ENCODE measurements around the gene CACNA1C. TPM values are rescaled to one million over a fixed set of nuclear protein-coding genes. Genes with fewer than 3 reads are reported as not detected.

Gene CACNA1C
- total RNA-seq, 4 donors from 2014 or later = 44.1 to 104 (median 49.4) TPM

- Histone ChIP-seq H3K27me3 (no peaks in the 10 kb centered on the region), H3K4me3 (no peak overlapping the region), H3K27ac (replicated peaks in 1 of 4) (no peak overlapping the region), H3K36me3 (peaks cover 19 to 98% (median 94%) of the 10 kb centered on the region in 4 donors), H3K4me1 (no peaks in the 10 kb centered on the region), H3K9me3 (no peaks in the 10 kb centered on the region)
- TF ChIP-seq EP300 (IDR thresholded peaks at IDR 0.05) = no peak
- no peak for TF ChIP-seq POLR2AphosphoS5 (IDR thresholded peaks at IDR 0.05)
- TF ChIP-seq POLR2A (IDR thresholded peaks at IDR 0.05; ENCODE audit: low read depth) = no peak
- no peak for TF ChIP-seq CTCF (IDR thresholded peaks at IDR 0.05)
- intact Hi-C loops (cut with DNase I) = no loop called here
- no peak for DNase-seq (ENCODE audit: extremely low spot score)
- WGBS = 83% methylated on average over 18 of the region's 20 CpGs
Measured at GRCh38 chr12:2677142-2677880, 624.5 kb downstream of the CACNA1C start.

- TF ChIP-seq EP300 (IDR thresholded peaks at IDR 0.05) (no peak), POLR2AphosphoS5 (IDR thresholded peaks at IDR 0.05) (no peak), CTCF (IDR thresholded peaks at IDR 0.05) (no peak), POLR2A (IDR thresholded peaks at IDR 0.05; ENCODE audit: low read depth) (no peak)
- no peak overlapping the region for H3K4me3 ChIP-seq
- no peak overlapping the region for H3K27ac ChIP-seq (replicated peaks in 1 of 4)
- H3K27me3 ChIP-seq = no peaks in the 10 kb centered on the region
- no peak for DNase-seq (ENCODE audit: extremely low spot score)
- H3K36me3 ChIP-seq = peaks cover 19 to 99% (median 97%) of the 10 kb centered on the region in 4 donors
- H3K9me3 ChIP-seq = no peaks in the 10 kb centered on the region
- WGBS = 84% methylated on average over 9 of the region's 11 CpGs
- no peaks in the 10 kb centered on the region for H3K4me1 ChIP-seq
- intact Hi-C loops (cut with DNase I) = no loop called here
Measured at GRCh38 chr12:2678426-2678825, 625.6 kb downstream of the CACNA1C start.

GRCh38 chr12:2679068-2679815, 626.5 kb downstream of the CACNA1C start:
- peaks cover 19 to 99% (median 97%) of the 10 kb centered on the region in 4 donors for H3K36me3 ChIP-seq
- WGBS = 87% methylated on average over 22 of the region's 33 CpGs
- intact Hi-C loops (cut with DNase I) = no loop called here

More at GRCh38 chr12:2679068-2679815, 626.5 kb downstream of the CACNA1C start:
- no peak for DNase-seq (ENCODE audit: extremely low spot score)
- H3K27me3 ChIP-seq = no peaks in the 10 kb centered on the region
- H3K9me3 ChIP-seq = no peaks in the 10 kb centered on the region
- H3K4me1 ChIP-seq = no peaks in the 10 kb centered on the region
- H3K27ac ChIP-seq (replicated peaks in 1 of 4) = no peak overlapping the region
- H3K4me3 ChIP-seq = no peak overlapping the region
- TF ChIP-seq POLR2A (IDR thresholded peaks at IDR 0.05; ENCODE audit: low read depth) (no peak), CTCF (IDR thresholded peaks at IDR 0.05) (no peak), EP300 (IDR thresholded peaks at IDR 0.05) (no peak), POLR2AphosphoS5 (IDR thresholded peaks at IDR 0.05) (no peak)
